ENCODE data around the gene UFSP2.

The UFSP2 gene

DNA sequence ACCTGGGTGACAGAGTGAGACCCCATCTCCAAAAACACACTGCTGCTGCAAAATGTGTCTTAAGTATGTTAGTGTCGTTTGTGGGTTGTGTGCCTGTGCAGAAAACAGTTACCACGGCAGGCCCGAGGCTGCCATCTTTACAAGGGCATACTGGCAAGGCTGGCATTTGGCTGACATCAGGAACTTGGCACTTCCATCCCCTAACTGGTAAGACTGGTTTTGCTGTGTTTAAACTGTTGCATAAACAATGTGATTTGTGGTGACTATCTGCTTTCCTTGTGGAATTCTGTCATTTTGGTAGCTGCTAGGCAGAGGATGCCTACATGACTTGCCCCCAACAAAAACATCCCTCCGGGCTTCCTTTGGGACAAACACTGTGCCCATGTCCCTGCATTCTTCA lies 42.3 kb downstream of the UFSP2 start:
- no peak overlapping the region for H3K4me3 ChIP-seq (ENCODE audit: low read depth, low read length)
- H3K27ac ChIP-seq (ENCODE audit: low read depth, low read length) = no peak overlapping the region
- H3K27me3 ChIP-seq (ENCODE audit: control insufficient read depth, insufficient read depth, low read length) = no peaks in the 10 kb centered on the region
- H3K4me1 ChIP-seq (ENCODE audit: control insufficient read depth, insufficient read depth, low read length) = no peaks in the 10 kb centered on the region
- no peaks in the 10 kb centered on the region for H3K36me3 ChIP-seq (ENCODE audit: control insufficient read depth, insufficient read depth, low read length)
- H3K9me3 ChIP-seq (ENCODE audit: control insufficient read depth, insufficient read depth, low read length) = no peaks in the 10 kb centered on the region
- H3K9ac ChIP-seq (ENCODE audit: low read depth, low read length) = no peak overlapping the region

- H3K9me3 ChIP-seq (ENCODE audit: control insufficient read depth, insufficient read depth, low read length) = no peaks in the 10 kb centered on the region
- no peaks in the 10 kb centered on the region for H3K27me3 ChIP-seq (ENCODE audit: control insufficient read depth, insufficient read depth, low read length)
- no peak overlapping the region for H3K9ac ChIP-seq (ENCODE audit: low read depth, low read length)
- peaks cover 2% of the 10 kb centered on the region; the same call in 1 of the 2 replicates for H3K4me1 ChIP-seq (ENCODE audit: control insufficient read depth, insufficient read depth, low read length)
- no peaks in the 10 kb centered on the region for H3K36me3 ChIP-seq (ENCODE audit: control insufficient read depth, insufficient read depth, low read length)
- no peak overlapping the region for H3K27ac ChIP-seq (ENCODE audit: low read depth, low read length)
- no peak overlapping the region for H3K4me3 ChIP-seq (ENCODE audit: low read depth, low read length)
These were observed 43.0 kb downstream of the UFSP2 start for GRCh38 chr4:185382754-185383153.

GRCh38 chr4:185381288-185382196 lies 44.2 kb downstream of the UFSP2 start:
- Histone ChIP-seq H3K9ac (ENCODE audit: low read depth, low read length) (no peak overlapping the region), H3K27me3 (ENCODE audit: control insufficient read depth, insufficient read depth, low read length) (no peaks in the 10 kb centered on the region), H3K36me3 (ENCODE audit: control insufficient read depth, insufficient read depth, low read length) (no peaks in the 10 kb centered on the region), H3K9me3 (ENCODE audit: control insufficient read depth, insufficient read depth, low read length) (no peaks in the 10 kb centered on the region), H3K4me3 (ENCODE audit: low read depth, low read length) (no peak overlapping the region), H3K27ac (ENCODE audit: low read depth, low read length) (no peak overlapping the region), H3K4me1 (ENCODE audit: control insufficient read depth, insufficient read depth, low read length) (peaks cover 12% of the 10 kb centered on the region)

DNA sequence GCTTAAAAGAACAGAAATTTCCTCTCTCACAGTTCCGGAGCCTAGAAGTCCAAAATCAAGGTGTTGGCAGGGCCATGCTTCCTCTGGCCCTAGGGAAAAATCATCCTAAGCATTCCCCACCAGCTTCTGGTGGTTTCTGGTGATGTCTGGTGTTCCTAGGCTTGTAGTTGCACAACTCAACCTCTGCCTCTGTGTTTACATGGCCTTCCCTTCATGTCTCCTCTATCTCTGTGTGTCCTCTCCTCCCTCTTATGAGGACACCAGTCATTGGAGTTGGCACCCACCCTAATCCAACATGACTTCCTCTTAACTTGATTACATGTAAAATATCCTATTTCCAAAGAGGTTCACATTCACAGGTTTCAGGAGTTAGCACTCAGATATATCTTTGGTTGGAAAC lies 45.4 kb downstream of the UFSP2 start:
- no peaks in the 10 kb centered on the region for H3K36me3 ChIP-seq (ENCODE audit: control insufficient read depth, insufficient read depth, low read length)
- H3K9me3 ChIP-seq (ENCODE audit: control insufficient read depth, insufficient read depth, low read length) = no peaks in the 10 kb centered on the region
- H3K9ac ChIP-seq (ENCODE audit: low read depth, low read length) = no peak overlapping the region
- H3K4me3 ChIP-seq (ENCODE audit: low read depth, low read length) = no peak overlapping the region
- no peaks in the 10 kb centered on the region for H3K27me3 ChIP-seq (ENCODE audit: control insufficient read depth, insufficient read depth, low read length)
- peaks cover 12% of the 10 kb centered on the region for H3K4me1 ChIP-seq (ENCODE audit: control insufficient read depth, insufficient read depth, low read length)
- no peak overlapping the region for H3K27ac ChIP-seq (ENCODE audit: low read depth, low read length)

DNA sequence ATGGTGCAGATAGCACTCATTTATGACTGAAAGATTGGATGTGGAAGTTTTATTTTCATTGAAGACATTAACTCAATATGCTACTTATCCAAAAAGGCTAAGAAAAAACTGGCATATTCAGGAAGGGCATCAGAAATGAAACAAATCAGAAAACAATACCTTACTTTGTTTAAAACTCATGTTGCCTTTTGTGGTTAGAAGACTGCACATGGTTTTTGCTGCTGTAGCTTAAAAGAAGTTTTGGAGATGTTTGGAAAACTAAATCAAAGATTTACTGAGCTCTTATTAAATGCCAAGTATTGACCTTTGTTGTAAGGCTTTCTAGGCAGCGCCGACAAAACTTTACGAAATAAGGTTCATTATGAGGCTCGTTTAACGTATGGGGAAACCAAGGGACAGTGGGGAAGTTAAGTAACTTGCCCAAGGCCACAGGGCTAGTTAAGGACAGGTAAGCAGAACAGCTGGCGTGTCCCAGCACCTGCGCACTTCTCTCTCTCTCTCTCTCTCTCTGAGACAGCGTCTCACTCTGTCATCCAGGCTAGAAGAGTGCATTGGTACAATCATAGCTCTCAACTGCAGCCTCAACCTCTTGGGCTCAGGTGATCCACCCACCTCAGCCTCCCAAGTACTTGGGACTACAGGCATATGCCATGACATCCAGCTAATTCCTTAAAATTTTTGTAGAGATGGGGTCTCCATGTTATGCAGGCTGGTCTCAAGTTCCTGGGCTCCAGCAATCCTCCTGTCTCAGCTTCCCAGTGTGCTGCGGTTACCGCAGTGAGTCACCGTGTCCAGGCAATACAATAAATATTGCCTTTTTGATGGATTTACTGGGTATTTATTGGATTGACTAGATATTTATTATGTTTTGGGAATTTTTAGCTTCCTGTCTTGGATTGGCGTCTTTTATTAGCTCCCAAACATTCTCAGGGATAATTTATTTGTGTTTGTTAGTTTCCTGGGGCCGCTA lies 46.2 kb downstream of the UFSP2 start:
- H3K27ac ChIP-seq (ENCODE audit: low read depth, low read length) = no peak overlapping the region
- H3K4me1 ChIP-seq (ENCODE audit: control insufficient read depth, insufficient read depth, low read length) = peaks cover 12% of the 10 kb centered on the region
- no peaks in the 10 kb centered on the region for H3K36me3 ChIP-seq (ENCODE audit: control insufficient read depth, insufficient read depth, low read length)
- no peak overlapping the region for H3K4me3 ChIP-seq (ENCODE audit: low read depth, low read length)
- no peak overlapping the region for H3K9ac ChIP-seq (ENCODE audit: low read depth, low read length)
- H3K9me3 ChIP-seq (ENCODE audit: control insufficient read depth, insufficient read depth, low read length) = no peaks in the 10 kb centered on the region
- no peaks in the 10 kb centered on the region for H3K27me3 ChIP-seq (ENCODE audit: control insufficient read depth, insufficient read depth, low read length)

DNA sequence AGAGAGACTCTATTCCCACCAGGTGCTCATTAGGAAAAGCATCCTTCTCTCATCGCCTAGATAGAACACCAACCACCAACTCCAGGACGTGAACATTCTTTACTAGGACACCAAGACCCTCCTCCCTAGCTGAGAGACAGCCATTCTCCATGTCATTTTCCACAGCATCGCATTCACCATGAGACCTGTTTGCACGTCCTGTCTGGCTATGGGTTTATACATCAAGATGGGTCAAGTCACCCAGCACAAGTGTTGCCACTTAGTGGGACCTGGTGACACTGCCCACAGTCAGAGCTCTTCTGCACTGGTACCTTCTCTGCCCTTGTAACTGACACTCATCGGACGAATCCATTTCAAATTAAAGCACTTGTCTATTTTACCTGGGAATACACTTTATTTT lies 47.5 kb downstream of the UFSP2 start:
- Histone ChIP-seq H3K27ac (ENCODE audit: low read depth, low read length) (no peak overlapping the region), H3K27me3 (ENCODE audit: control insufficient read depth, insufficient read depth, low read length) (no peaks in the 10 kb centered on the region), H3K36me3 (ENCODE audit: control insufficient read depth, insufficient read depth, low read length) (no peaks in the 10 kb centered on the region; the same call in 1 of the 2 replicates), H3K4me3 (ENCODE audit: low read depth, low read length) (no peak overlapping the region), H3K9ac (ENCODE audit: low read depth, low read length) (no peak overlapping the region), H3K9me3 (ENCODE audit: control insufficient read depth, insufficient read depth, low read length) (no peaks in the 10 kb centered on the region), H3K4me1 (ENCODE audit: control insufficient read depth, insufficient read depth, low read length) (peaks cover 12% of the 10 kb centered on the region)

DNA sequence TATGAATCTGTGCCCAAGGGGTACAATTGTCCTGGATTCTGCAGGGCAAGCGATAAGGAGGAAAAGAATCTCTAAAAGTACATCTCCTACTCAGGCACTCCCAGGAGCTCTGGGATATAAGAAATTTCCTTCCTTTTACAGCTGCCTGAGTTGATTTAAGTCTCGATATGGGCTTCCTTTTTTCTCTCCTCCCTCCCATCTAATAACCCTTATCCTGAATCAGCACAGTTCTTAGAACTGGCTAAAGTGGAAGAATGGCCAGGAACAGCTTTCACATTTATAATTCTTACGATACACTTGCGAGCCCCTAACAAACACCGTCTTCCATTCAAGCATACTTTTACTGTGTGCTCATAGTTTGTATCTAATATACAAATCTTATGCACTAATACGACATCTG lies 51.2 kb downstream of the UFSP2 start:
- Histone ChIP-seq H3K27ac (ENCODE audit: low read depth, low read length) (no peak overlapping the region), H3K36me3 (ENCODE audit: control insufficient read depth, insufficient read depth, low read length) (peaks cover 2% of the 10 kb centered on the region; the same call in 1 of the 2 replicates), H3K4me3 (ENCODE audit: low read depth, low read length) (no peak overlapping the region), H3K9ac (ENCODE audit: low read depth, low read length) (no peak overlapping the region), H3K4me1 (ENCODE audit: control insufficient read depth, insufficient read depth, low read length) (peaks cover 19% of the 10 kb centered on the region), H3K9me3 (ENCODE audit: control insufficient read depth, insufficient read depth, low read length) (no peaks in the 10 kb centered on the region), H3K27me3 (ENCODE audit: control insufficient read depth, insufficient read depth, low read length) (no peaks in the 10 kb centered on the region)

GRCh38 chr4:185374027-185374426 lies 51.7 kb downstream of the UFSP2 start:
- Histone ChIP-seq H3K9me3 (ENCODE audit: control insufficient read depth, insufficient read depth, low read length) (no peaks in the 10 kb centered on the region), H3K4me3 (ENCODE audit: low read depth, low read length) (no peak overlapping the region), H3K9ac (ENCODE audit: low read depth, low read length) (no peak overlapping the region), H3K4me1 (ENCODE audit: control insufficient read depth, insufficient read depth, low read length) (peaks cover 20% of the 10 kb centered on the region), H3K36me3 (ENCODE audit: control insufficient read depth, insufficient read depth, low read length) (peaks cover 2% of the 10 kb centered on the region; the same call in 1 of the 2 replicates), H3K27ac (ENCODE audit: low read depth, low read length) (no peak overlapping the region), H3K27me3 (ENCODE audit: control insufficient read depth, insufficient read depth, low read length) (no peaks in the 10 kb centered on the region)

- H3K9me3 ChIP-seq (ENCODE audit: control insufficient read depth, insufficient read depth, low read length) = no peaks in the 10 kb centered on the region
- no peaks in the 10 kb centered on the region for H3K27me3 ChIP-seq (ENCODE audit: control insufficient read depth, insufficient read depth, low read length)
- peaks cover 2% of the 10 kb centered on the region; the same call in 1 of the 2 replicates for H3K36me3 ChIP-seq (ENCODE audit: control insufficient read depth, insufficient read depth, low read length)
- H3K4me1 ChIP-seq (ENCODE audit: control insufficient read depth, insufficient read depth, low read length) = peaks cover 9% of the 10 kb centered on the region; the same call in 1 of the 2 replicates
- no peak overlapping the region for H3K9ac ChIP-seq (ENCODE audit: low read depth, low read length)
- no peak overlapping the region for H3K27ac ChIP-seq (ENCODE audit: low read depth, low read length)
- no peak overlapping the region for H3K4me3 ChIP-seq (ENCODE audit: low read depth, low read length)
These were observed 54.1 kb downstream of the UFSP2 start for GRCh38 chr4:185371702-185372101.

DNA sequence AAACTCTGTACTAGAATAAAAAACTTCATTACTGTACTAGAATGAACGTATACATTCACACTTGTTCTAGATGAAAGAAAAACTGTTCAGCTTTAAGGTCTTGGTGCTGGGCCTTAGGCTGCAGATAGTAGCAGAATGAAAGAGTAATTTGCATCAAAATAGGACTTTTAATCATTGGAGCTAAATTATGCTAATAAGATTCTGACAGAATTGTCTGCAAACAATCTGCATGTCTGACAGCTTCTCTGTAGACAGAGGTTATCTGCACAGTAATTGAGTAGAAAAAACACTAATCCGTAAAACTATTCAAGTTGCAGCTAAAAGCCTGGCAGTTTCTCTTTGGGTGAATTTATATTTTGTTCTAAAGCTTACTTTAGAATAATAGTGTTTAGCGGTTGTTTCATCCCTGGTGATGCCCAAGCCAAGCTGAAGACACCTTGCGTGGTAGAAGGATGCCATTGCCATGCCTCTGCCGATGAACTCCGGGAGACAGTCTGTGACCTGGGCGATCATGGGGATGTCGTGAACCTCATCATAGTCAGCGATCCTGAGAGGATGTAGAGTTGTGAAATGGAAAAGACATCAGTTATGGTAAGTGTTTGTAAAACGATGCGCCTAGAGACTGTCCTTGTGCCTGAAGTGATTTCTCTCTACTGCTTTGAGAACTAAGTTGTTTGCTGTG lies 55.4 kb downstream of the UFSP2 start:
- Histone ChIP-seq H3K9ac (ENCODE audit: low read depth, low read length) (no peak overlapping the region), H3K4me1 (ENCODE audit: control insufficient read depth, insufficient read depth, low read length) (peaks cover 9% of the 10 kb centered on the region; the same call in 1 of the 2 replicates), H3K27ac (ENCODE audit: low read depth, low read length) (no peak overlapping the region), H3K4me3 (ENCODE audit: low read depth, low read length) (no peak overlapping the region), H3K27me3 (ENCODE audit: control insufficient read depth, insufficient read depth, low read length) (no peaks in the 10 kb centered on the region), H3K9me3 (ENCODE audit: control insufficient read depth, insufficient read depth, low read length) (no peaks in the 10 kb centered on the region), H3K36me3 (ENCODE audit: control insufficient read depth, insufficient read depth, low read length) (peaks cover 2% of the 10 kb centered on the region; the same call in 1 of the 2 replicates)
